Measurements from ENCODE around the gene CBFA2T2.

CBFA2T2 gene

GRCh38 chr20:33689493-33689892 is 199.6 kb downstream of the CBFA2T2 start:
- Histone ChIP-seq H2AFZ (ENCODE audit: low read depth, low read length) (no peak overlapping the region), H3K4me3 (ENCODE audit: low read depth in 1 of 2, low read length in 2 of 2) (no peak overlapping the region; a peak in 1 of 4 replicates)
- ATAC-seq (ENCODE audit: insufficient read depth, low read depth) = no peak

DNA sequence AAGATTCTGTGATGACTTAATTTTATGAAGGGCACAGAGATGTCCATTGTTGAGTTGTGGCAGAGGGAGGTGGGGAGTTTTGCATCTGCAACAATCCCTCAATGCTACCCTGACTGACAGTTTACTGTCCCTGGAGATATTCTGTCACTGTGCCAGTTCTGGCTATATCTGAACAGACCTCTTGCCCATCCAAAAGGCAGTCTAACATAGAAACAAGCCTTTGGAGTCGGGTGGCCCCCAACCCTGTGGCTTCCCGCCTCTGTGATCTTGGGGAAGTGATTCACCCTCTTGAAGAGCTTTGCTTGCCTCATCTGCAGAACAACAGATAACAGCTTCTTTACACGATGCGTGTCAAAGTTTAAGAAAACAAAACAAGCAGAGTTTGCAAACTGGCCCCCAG is 200.1 kb downstream of the CBFA2T2 start:
- peak overlapping the region; percentile 28 for H3K9ac ChIP-seq (ENCODE audit: low read depth, low read length)
- H3K36me3 ChIP-seq (ENCODE audit: insufficient read depth, low read length) = peaks cover 7% of the 10 kb centered on the region; the same call in 1 of the 2 replicates
- H4K20me1 ChIP-seq (ENCODE audit: insufficient read depth, low read length) = peaks cover 7% of the 10 kb centered on the region
- no peaks in the 10 kb centered on the region for H3K27me3 ChIP-seq (ENCODE audit: insufficient read depth, low read length, poor library complexity)
- H3K4me3 ChIP-seq (ENCODE audit: low read depth in 1 of 2, low read length in 2 of 2) = peak overlapping the region in 1 of 2 experiments; percentile 13; a peak in 1 of 4 replicates
- H3K9me3 ChIP-seq (ENCODE audit: insufficient read depth, low read length, severe bottlenecking) = no peaks in the 10 kb centered on the region
- TF ChIP-seq EZH2 (IDR thresholded peaks at IDR 0.05; ENCODE audit: borderline replicate concordance, low read depth, low read length, severe bottlenecking) = no peak
- TF ChIP-seq CTCF (IDR thresholded peaks at IDR 0.05; ENCODE audit: borderline replicate concordance, extremely low read depth, low read length, poor library complexity, severe bottlenecking) = no peak
- peak overlapping the region; percentile 66 for H3K27ac ChIP-seq (ENCODE audit: low read length)
- H2AFZ ChIP-seq (ENCODE audit: low read depth, low read length) = no peak overlapping the region
- ATAC-seq (ENCODE audit: insufficient read depth, low read depth) = peak; percentile 61
- peaks cover 38% of the 10 kb centered on the region for H3K4me1 ChIP-seq (ENCODE audit: insufficient read depth, low read length)
- peak; percentile 85 for DNase-seq
- peak overlapping the region; percentile 48 for H3K4me2 ChIP-seq (ENCODE audit: insufficient read depth, low read length)
- peaks cover 11% of the 10 kb centered on the region for H3K79me2 ChIP-seq (ENCODE audit: insufficient read depth, low read length)

More at GRCh38 chr20:33689493-33689892, 199.6 kb downstream of the CBFA2T2 start:
- peaks cover 16% of the 10 kb centered on the region for H3K79me2 ChIP-seq (ENCODE audit: insufficient read depth, low read length)
- DNase-seq = no peak
- peak overlapping the region; percentile 28 for H3K9ac ChIP-seq (ENCODE audit: low read depth, low read length)
- peak overlapping the region; percentile 48 for H3K4me2 ChIP-seq (ENCODE audit: insufficient read depth, low read length)
- H3K4me1 ChIP-seq (ENCODE audit: insufficient read depth, low read length) = peaks cover 43% of the 10 kb centered on the region
- TF ChIP-seq CTCF (IDR thresholded peaks at IDR 0.05; ENCODE audit: borderline replicate concordance, extremely low read depth, low read length, poor library complexity, severe bottlenecking) = no peak
- peaks cover 11% of the 10 kb centered on the region; the same call in 1 of the 2 replicates for H3K36me3 ChIP-seq (ENCODE audit: insufficient read depth, low read length)
- no peaks in the 10 kb centered on the region for H3K27me3 ChIP-seq (ENCODE audit: insufficient read depth, low read length, poor library complexity)
- peak overlapping the region; percentile 66 for H3K27ac ChIP-seq (ENCODE audit: low read length)
- H3K9me3 ChIP-seq (ENCODE audit: insufficient read depth, low read length, severe bottlenecking) = no peaks in the 10 kb centered on the region
- peaks cover 12% of the 10 kb centered on the region for H4K20me1 ChIP-seq (ENCODE audit: insufficient read depth, low read length)

DNA sequence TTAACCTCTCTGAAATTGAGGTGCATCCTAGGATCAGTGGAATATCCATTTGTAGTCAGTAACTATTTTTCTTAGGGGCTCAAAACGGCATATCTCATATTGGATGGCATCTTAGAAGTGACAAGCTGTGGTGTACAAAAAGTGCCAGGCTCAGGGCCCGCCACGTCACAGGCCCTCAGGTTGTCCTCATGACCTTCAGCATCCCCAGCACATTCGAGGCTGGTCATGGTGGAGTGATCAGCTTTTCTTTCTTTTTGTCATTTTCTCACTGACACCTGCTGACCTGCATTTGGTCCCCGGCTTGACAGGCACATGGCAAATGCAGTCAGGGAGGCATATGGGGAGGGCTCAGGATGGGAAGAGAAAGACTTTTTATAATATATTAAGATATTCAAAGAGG is 203.4 kb downstream of the CBFA2T2 start:
- Histone ChIP-seq H3K36me3 (ENCODE audit: insufficient read depth, low read length) (no peaks in the 10 kb centered on the region), H3K4me2 (ENCODE audit: insufficient read depth, low read length) (no peak overlapping the region), H3K27me3 (ENCODE audit: insufficient read depth, low read length, poor library complexity) (no peaks in the 10 kb centered on the region), H2AFZ (ENCODE audit: low read depth, low read length) (no peak overlapping the region), H3K79me2 (ENCODE audit: insufficient read depth, low read length) (no peaks in the 10 kb centered on the region), H3K9ac (ENCODE audit: low read depth, low read length) (no peak overlapping the region), H3K4me3 (ENCODE audit: low read depth in 1 of 2, low read length in 2 of 2) (no peak overlapping the region), H3K4me1 (ENCODE audit: insufficient read depth, low read length) (peaks cover 26% of the 10 kb centered on the region), H4K20me1 (ENCODE audit: insufficient read depth, low read length) (no peaks in the 10 kb centered on the region), H3K9me3 (ENCODE audit: insufficient read depth, low read length, severe bottlenecking) (no peaks in the 10 kb centered on the region), H3K27ac (ENCODE audit: low read length) (no peak overlapping the region)
- DNase-seq (no peak), ATAC-seq (ENCODE audit: insufficient read depth, low read depth) (no peak)
- TF ChIP-seq CTCF (IDR thresholded peaks at IDR 0.05; ENCODE audit: borderline replicate concordance, extremely low read depth, low read length, poor library complexity, severe bottlenecking) (no peak), EZH2 (IDR thresholded peaks at IDR 0.05; ENCODE audit: borderline replicate concordance, low read depth, low read length, severe bottlenecking) (no peak)

Measured in DND-41 (cell line).